Renal pelvis (tissue), 4 donors: ENCODE data around the gene PCNA. TPM values are rescaled to one million over a fixed set of nuclear protein-coding genes. Genes with fewer than 3 reads are reported as not detected.
A peak's percentile ranks its signal among the peaks of the same experiment; 100 is the strongest.
"Not testable (repeated sequence)": the region's sequence is repeated elsewhere in the genome, so short reads cannot be mapped to it uniquely, and the experiment has no call there.

Experiments used
- DNase-seq: peaks from one replicate; pipeline ENCODE4 v3.0.0-alpha.2; 2013
- polyA plus RNA-seq, 3 donors: library from polyadenylated mRNA; unstranded; fragments of 120-200 nt; gene quantifications; one replicate each; pipeline ENCODE4 v1.2.1, GENCODE V29; 2013; ENCODE audit not compliant: insufficient read length in 3 of 3

Gene PCNA
- polyA plus RNA-seq, 3 donors, result 157 to 190 (median 161) TPM

GRCh38 chr20:5114403-5114802 is 5.4 kb downstream of the PCNA start:
- DNase-seq, result no peak

GRCh38 chr20:5113615-5113986 is 6.2 kb downstream of the PCNA start:
- DNase-seq, result no peak

GRCh38 chr20:5109276-5109675 is 10.5 kb downstream of the PCNA start:
- no peak for DNase-seq

- no peak for DNase-seq
These were observed 15.3 kb downstream of the PCNA start for GRCh38 chr20:5104479-5104878.

- peak; percentile 42 for DNase-seq
These were observed 18.9 kb downstream of the PCNA start for GRCh38 chr20:5100684-5101347.

- not testable (repeated sequence) for DNase-seq
These were observed 19.8 kb downstream of the PCNA start for GRCh38 chr20:5099909-5100308.

- DNase-seq, result not testable (repeated sequence)
These were observed 20.7 kb downstream of the PCNA start for GRCh38 chr20:5099009-5099408.

GRCh38 chr20:5096463-5096862 is 23.3 kb downstream of the PCNA start:
- no peak for DNase-seq

GRCh38 chr20:5095931-5096330 is 23.8 kb downstream of the PCNA start:
- no peak for DNase-seq

GRCh38 chr20:5095454-5095853 is 24.3 kb downstream of the PCNA start:
- DNase-seq, result no peak

GRCh38 chr20:5092765-5093339 is 26.9 kb downstream of the PCNA start:
- no peak for DNase-seq

GRCh38 chr20:5091902-5092301 is 27.9 kb downstream of the PCNA start:
- no peak for DNase-seq

GRCh38 chr20:5090191-5090590 is 29.6 kb downstream of the PCNA start:
- no peak for DNase-seq

GRCh38 chr20:5088688-5089087 is 31.1 kb downstream of the PCNA start:
- DNase-seq, result no peak

GRCh38 chr20:5085380-5085779 is 34.4 kb downstream of the PCNA start:
- DNase-seq, result no peak

GRCh38 chr20:5080384-5080877 is 39.3 kb downstream of the PCNA start:
- DNase-seq, result no peak

GRCh38 chr20:5078399-5078958 is 41.3 kb downstream of the PCNA start:
- no peak for DNase-seq

- no peak for DNase-seq
These were observed 41.9 kb downstream of the PCNA start for GRCh38 chr20:5077761-5078387.

GRCh38 chr20:5076913-5077312 is 42.8 kb downstream of the PCNA start:
- DNase-seq, result not testable (repeated sequence)

GRCh38 chr20:5074232-5074674 is 45.5 kb downstream of the PCNA start:
- DNase-seq, result no peak

- DNase-seq, result no peak
These were observed 46.0 kb downstream of the PCNA start for GRCh38 chr20:5073660-5074231.
